Upper lobe of left lung (tissue), 6 donors: ENCODE data around the gene SETBP1. TPM values are rescaled to one million over a fixed set of nuclear protein-coding genes. Genes with fewer than 3 reads are reported as not detected.

ENCODE experiments used
- ATAC-seq, 2 donors: fragments of 200-7000 bp; cut with Tn5 transposase; one replicate each; pipeline ENCODE4 v1.9.1; 2022; ENCODE audit warnings: mild to moderate bottlenecking in 2 of 2, moderate library complexity in 2 of 2; ENCODE audit not compliant: low FRiP score in 2 of 2
- DNase-seq, 2 donors: peaks; one replicate each; pipeline ENCODE4 v3.0.0-alpha.2; 2019 to 2020
- H3K27ac ChIP-seq, 4 donors: fragments of 200-600 bp; sonication (generic); one replicate each; pipeline ENCODE4 v1.5.1; 2016 to 2019
- H3K27me3 ChIP-seq, 4 donors: fragments of 200-600 bp; sonication (generic); one replicate each; pipeline ENCODE4 v1.5.1; 2017 to 2019
- H3K36me3 ChIP-seq, 4 donors: fragments of 200-600 bp; sonication (generic); one replicate each; pipeline ENCODE4 v1.5.1; 2016 to 2019
- H3K4me1 ChIP-seq, 4 donors: fragments of 200-600 bp; sonication (generic); one replicate each; pipeline ENCODE4 v1.5.1; 2018 to 2019
- H3K4me3 ChIP-seq, 4 donors: fragments of 200-600 bp; sonication (generic); one replicate each; pipeline ENCODE4 v1.5.1; 2017 to 2019; ENCODE audit warnings: mild to moderate bottlenecking in 2 of 4, moderate library complexity in 1 of 4
- H3K9me3 ChIP-seq, 4 donors: fragments of 200-600 bp; sonication (generic); one replicate each; pipeline ENCODE4 v1.5.1; 2018 to 2019
- CTCF ChIP-seq, 6 experiments: fragments of 450-650 bp in 4 of 6; fragments of 200-600 bp in 2 of 6; sonication (generic) in 2 of 6; IDR thresholded peaks; one replicate each; pipeline ENCODE4 v1.5.1; 2016 to 2019; ENCODE audit warnings: antibody characterized with exemption in 6 of 6
- EP300 ChIP-seq, 4 donors: sonication (generic); formaldehyde crosslinking; IDR thresholded peaks; one replicate each; pipeline ENCODE4 v1.5.1; 2017; ENCODE audit warnings: antibody characterized with exemption in 4 of 4, control low read depth in 2 of 4
- POLR2A ChIP-seq, 4 donors: fragments of 450-650 bp; IDR thresholded peaks; one replicate each; pipeline ENCODE4 v1.5.1; 2016 to 2017; ENCODE audit warnings: antibody characterized with exemption in 4 of 4, mild to moderate bottlenecking in 2 of 4
- POLR2AphosphoS5 ChIP-seq, 2 donors: sonication (generic); formaldehyde crosslinking; IDR thresholded peaks; one replicate each; pipeline ENCODE4 v1.5.1; 2017; ENCODE audit warnings: antibody characterized with exemption in 2 of 2
- WGBS, 2 donors: methylation state at CpG; one replicate each; pipeline ENCODE4 v1.1.5; 2017 to 2018; 5-methylcytosine and 5-hydroxymethylcytosine counted together
- total RNA-seq, 6 donors: library from RNA; depleted of rRNA in 4 of 6; stranded (reverse); fragments of >200 nt in 4 of 6; gene quantifications; one replicate each; pipeline versions ENCODE4 v1.1.0 to v1.2.1, GENCODE V29; 2016 to 2021
- donor health status: DM: no; HTN: no; CAD: no; lungs with moderate emphysema.
- donor health status: DM: no; HTN: yes; CAD: no; lungs with severe emphysema.

SETBP1 gene
- total RNA-seq, 6 donors from 2014 or later: 11.7 to 38.8 (median 16.6) TPM

- H3K36me3 ChIP-seq: no peaks in the 10 kb centered on the region
- H3K27ac ChIP-seq: peak overlapping the region in 1 of 4 donors; percentile 1
- ATAC-seq (no peak), DNase-seq (no peak)
- TF ChIP-seq EP300 (IDR thresholded peaks at IDR 0.05) (no peak), CTCF (IDR thresholded peaks at IDR 0.05) (no peak), POLR2A (IDR thresholded peaks at IDR 0.05) (no peak), POLR2AphosphoS5 (IDR thresholded peaks at IDR 0.05) (no peak)
- H3K27me3 ChIP-seq: no peaks in the 10 kb centered on the region
- H3K4me1 ChIP-seq: peaks cover 11 to 26% (median 13%) of the 10 kb centered on the region in 4 donors
- 71 to 93% methylated on average over 1 of the region's 1 CpG for WGBS, 2 donors
- H3K9me3 ChIP-seq: no peaks in the 10 kb centered on the region
- H3K4me3 ChIP-seq: no peak overlapping the region
These were observed 107.6 kb downstream of the SETBP1 start for GRCh38 chr18:44788334-44788733.

GRCh38 chr18:44789710-44790109 lies 109.0 kb downstream of the SETBP1 start:
- WGBS, 2 donors: 38 to 50% methylated on average over 4 of the region's 4 CpGs
- H3K27ac ChIP-seq: peak overlapping the region in 1 of 4 donors; percentile 1
- H3K9me3 ChIP-seq: no peaks in the 10 kb centered on the region
- no peaks in the 10 kb centered on the region for H3K36me3 ChIP-seq
- DNase-seq: no peak
- H3K4me3 ChIP-seq: no peak overlapping the region
- no peak for TF ChIP-seq CTCF (IDR thresholded peaks at IDR 0.05)
- TF ChIP-seq POLR2A (IDR thresholded peaks at IDR 0.05): no peak
- no peak for TF ChIP-seq EP300 (IDR thresholded peaks at IDR 0.05)
- no peak for TF ChIP-seq POLR2AphosphoS5 (IDR thresholded peaks at IDR 0.05)
- peaks cover 11 to 26% (median 13%) of the 10 kb centered on the region in 4 donors for H3K4me1 ChIP-seq
- no peaks in the 10 kb centered on the region for H3K27me3 ChIP-seq
- peak in 1 of 2 donors; percentile 78 for ATAC-seq

DNA sequence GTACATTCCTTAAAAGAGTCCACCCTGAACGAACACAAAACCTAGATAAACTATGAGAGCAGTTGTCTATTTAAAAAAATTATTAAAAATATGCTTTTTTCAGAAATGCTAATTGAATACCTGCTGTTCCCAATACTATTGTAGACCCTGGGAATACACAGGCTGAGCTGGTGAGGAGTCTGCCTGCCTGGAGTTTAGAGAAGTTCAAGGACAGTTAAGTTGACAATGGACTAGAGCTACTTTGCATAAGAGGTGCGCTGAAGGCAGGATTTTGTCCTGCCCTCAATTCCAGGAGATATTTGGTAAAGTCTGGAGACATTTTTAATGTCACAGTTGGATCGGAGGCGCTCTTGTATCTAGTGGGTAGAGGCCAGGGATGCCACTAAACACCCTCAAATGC lies 110.2 kb downstream of the SETBP1 start:
- TF ChIP-seq POLR2A (IDR thresholded peaks at IDR 0.05) (no peak), POLR2AphosphoS5 (IDR thresholded peaks at IDR 0.05) (no peak), EP300 (IDR thresholded peaks at IDR 0.05) (no peak), CTCF (IDR thresholded peaks at IDR 0.05) (no peak)
- Histone ChIP-seq H3K4me1 (peaks cover 11 to 26% (median 13%) of the 10 kb centered on the region in 4 donors), H3K9me3 (no peaks in the 10 kb centered on the region), H3K36me3 (no peaks in the 10 kb centered on the region), H3K27me3 (no peaks in the 10 kb centered on the region), H3K4me3 (no peak overlapping the region), H3K27ac (no peak overlapping the region)
- DNase-seq (no peak), ATAC-seq (no peak)
- 85 to 89% methylated on average over 4 of the region's 4 CpGs for WGBS, 2 donors

GRCh38 chr18:44791520-44791919 lies 110.8 kb downstream of the SETBP1 start:
- WGBS, 2 donors: 80 to 84% methylated on average over 8 of the region's 8 CpGs
- Histone ChIP-seq H3K4me3 (no peak overlapping the region), H3K27me3 (no peaks in the 10 kb centered on the region), H3K4me1 (peaks cover 11 to 26% (median 13%) of the 10 kb centered on the region in 4 donors), H3K9me3 (no peaks in the 10 kb centered on the region), H3K27ac (peak overlapping the region in 1 of 4 donors; percentile 30), H3K36me3 (no peaks in the 10 kb centered on the region)
- TF ChIP-seq EP300 (IDR thresholded peaks at IDR 0.05) (no peak), POLR2A (IDR thresholded peaks at IDR 0.05) (no peak), CTCF (IDR thresholded peaks at IDR 0.05) (no peak), POLR2AphosphoS5 (IDR thresholded peaks at IDR 0.05) (no peak)
- no peak for ATAC-seq
- DNase-seq: no peak

GRCh38 chr18:44792456-44793061 lies 111.9 kb downstream of the SETBP1 start:
- peaks cover 8 to 26% (median 11%) of the 10 kb centered on the region in 4 donors for H3K4me1 ChIP-seq
- no peaks in the 10 kb centered on the region for H3K27me3 ChIP-seq
- no peaks in the 10 kb centered on the region for H3K36me3 ChIP-seq
- no peak for TF ChIP-seq POLR2A (IDR thresholded peaks at IDR 0.05)
- TF ChIP-seq POLR2AphosphoS5 (IDR thresholded peaks at IDR 0.05): no peak
- no peak for TF ChIP-seq CTCF (IDR thresholded peaks at IDR 0.05)
- TF ChIP-seq EP300 (IDR thresholded peaks at IDR 0.05): no peak
- 53 to 67% methylated on average over 8 of the region's 8 CpGs for WGBS, 2 donors
- DNase-seq (no peak), ATAC-seq (no peak)
- peak overlapping the region in 2 of 4 donors; percentile 30 to 51 for H3K27ac ChIP-seq
- H3K4me3 ChIP-seq: no peak overlapping the region
- H3K9me3 ChIP-seq: no peaks in the 10 kb centered on the region
